ENCODE results near the gene CYP1A2.

Gene CYP1A2

DNA sequence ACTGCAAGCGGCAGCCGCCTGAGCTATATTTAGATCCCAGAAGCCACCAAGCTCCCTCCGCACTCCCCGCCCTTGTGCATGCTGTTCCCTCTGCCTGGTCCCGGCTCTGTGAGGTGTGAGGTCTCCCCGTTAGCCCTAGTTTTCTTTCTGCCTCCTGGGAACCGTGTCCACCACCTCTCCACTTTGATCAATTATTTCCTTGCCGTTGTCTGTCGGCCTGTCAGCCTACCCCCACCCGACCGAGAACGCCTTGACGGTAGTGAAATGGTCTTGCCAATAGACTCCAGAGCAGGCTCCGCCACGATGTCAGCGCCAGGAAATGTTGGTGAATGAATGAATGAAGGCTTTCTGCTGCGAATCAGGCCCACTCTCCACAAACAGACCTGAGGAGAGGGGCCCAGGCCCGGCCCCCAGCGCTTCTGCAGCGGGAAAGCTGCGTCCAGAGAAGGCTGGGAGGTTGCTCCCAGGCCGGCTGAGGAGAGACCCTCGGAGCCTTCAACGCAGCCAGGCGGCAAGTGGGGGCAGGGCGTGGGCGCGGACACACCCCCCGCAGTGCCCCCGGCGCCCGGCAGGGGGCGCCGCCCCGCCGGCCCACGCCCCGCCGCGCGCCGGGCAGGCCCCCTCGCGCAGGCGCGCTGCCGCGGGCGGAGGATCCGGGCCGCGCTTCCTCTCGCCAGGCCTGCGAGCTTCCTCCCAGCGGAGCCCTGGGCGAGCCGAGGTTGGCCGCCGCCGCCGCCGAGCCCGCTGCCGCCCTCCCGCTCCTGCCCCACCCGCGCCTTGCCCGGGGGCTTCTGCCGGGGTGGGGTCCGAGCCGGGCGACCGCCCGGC, 33.0 kb downstream of the CYP1A2 start, which contains the start of gene CSK (continued):
- TF ChIP-seq, protein P1, sequence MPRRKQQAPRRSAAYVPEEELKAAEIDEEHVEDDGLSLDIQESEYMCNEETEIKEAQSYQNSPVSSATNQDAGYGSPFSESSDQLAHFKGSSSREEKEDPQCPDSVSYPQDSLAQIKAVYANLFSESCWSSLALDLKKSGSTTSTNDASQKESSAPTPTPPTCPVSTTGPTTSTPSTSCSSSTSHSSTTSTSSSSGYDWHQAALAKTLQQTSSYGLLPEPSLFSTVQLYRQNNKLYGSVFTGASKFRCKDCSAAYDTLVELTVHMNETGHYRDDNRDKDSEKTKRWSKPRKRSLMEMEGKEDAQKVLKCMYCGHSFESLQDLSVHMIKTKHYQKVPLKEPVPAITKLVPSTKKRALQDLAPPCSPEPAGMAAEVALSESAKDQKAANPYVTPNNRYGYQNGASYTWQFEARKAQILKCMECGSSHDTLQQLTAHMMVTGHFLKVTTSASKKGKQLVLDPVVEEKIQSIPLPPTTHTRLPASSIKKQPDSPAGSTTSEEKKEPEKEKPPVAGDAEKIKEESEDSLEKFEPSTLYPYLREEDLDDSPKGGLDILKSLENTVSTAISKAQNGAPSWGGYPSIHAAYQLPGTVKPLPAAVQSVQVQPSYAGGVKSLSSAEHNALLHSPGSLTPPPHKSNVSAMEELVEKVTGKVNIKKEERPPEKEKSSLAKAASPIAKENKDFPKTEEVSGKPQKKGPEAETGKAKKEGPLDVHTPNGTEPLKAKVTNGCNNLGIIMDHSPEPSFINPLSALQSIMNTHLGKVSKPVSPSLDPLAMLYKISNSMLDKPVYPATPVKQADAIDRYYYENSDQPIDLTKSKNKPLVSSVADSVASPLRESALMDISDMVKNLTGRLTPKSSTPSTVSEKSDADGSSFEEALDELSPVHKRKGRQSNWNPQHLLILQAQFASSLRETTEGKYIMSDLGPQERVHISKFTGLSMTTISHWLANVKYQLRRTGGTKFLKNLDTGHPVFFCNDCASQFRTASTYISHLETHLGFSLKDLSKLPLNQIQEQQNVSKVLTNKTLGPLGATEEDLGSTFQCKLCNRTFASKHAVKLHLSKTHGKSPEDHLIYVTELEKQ (tag by site-specific recombination; IDR thresholded peaks at IDR 0.05; ENCODE audit: borderline replicate concordance): no peak
- TF ChIP-seq ZNF354C (tag by site-specific recombination; IDR thresholded peaks at IDR 0.05; ENCODE audit: borderline replicate concordance, low read depth) (no peak), ZNF19 (tag by site-specific recombination; IDR thresholded peaks at IDR 0.05; ENCODE audit: low read depth) (no peak), ZBTB20 (tag by site-specific recombination; IDR thresholded peaks at IDR 0.05) (no peak), KLF16 (tag by site-specific recombination; IDR thresholded peaks at IDR 0.05) (0 out of 2 replicates have a peak, but pooled peaks have one; percentile 23), ZBTB7A (tag by site-specific recombination; IDR thresholded peaks at IDR 0.05; ENCODE audit: low read depth) (peak; percentile 32; the same call in 1 of the 2 replicates), ZNF350 (tag by site-specific recombination; IDR thresholded peaks at IDR 0.05) (no peak), ZNF433 (tag by site-specific recombination; IDR thresholded peaks at IDR 0.05; ENCODE audit: low read depth) (no peak), ZNF140 (tag by site-specific recombination; IDR thresholded peaks at IDR 0.05) (no peak), ZNF214 (tag by site-specific recombination; IDR thresholded peaks at IDR 0.05; ENCODE audit: borderline replicate concordance) (no peak), ZNF24 (tag by site-specific recombination; IDR thresholded peaks at IDR 0.05) (peak; percentile 100), SETDB1 (IDR thresholded peaks at IDR 0.05; ENCODE audit: insufficient read length, low read length) (no peak), ZNF510 (tag by site-specific recombination; IDR thresholded peaks at IDR 0.05; ENCODE audit: insufficient replicate concordance) (no peak), ZNF404 (tag by site-specific recombination; IDR thresholded peaks at IDR 0.05) (no peak), GLI2 (tag by site-specific recombination; IDR thresholded peaks at IDR 0.05; ENCODE audit: borderline replicate concordance, low read depth) (no peak), YY1 (tag by site-specific recombination; IDR thresholded peaks at IDR 0.05) (no peak), GLIS1 (tag by site-specific recombination; IDR thresholded peaks at IDR 0.05) (0 out of 2 replicates have a peak, but pooled peaks have one; percentile 27), YY2 (tag by site-specific recombination; IDR thresholded peaks at IDR 0.05) (no peak), ZNF747 (tag by site-specific recombination; IDR thresholded peaks at IDR 0.05) (no peak), ZNF37A (tag by site-specific recombination; IDR thresholded peaks at IDR 0.05) (no peak), ZNF157 (tag by site-specific recombination; IDR thresholded peaks at IDR 0.05) (no peak), ZNF776 (tag by site-specific recombination; IDR thresholded peaks at IDR 0.05; ENCODE audit: borderline replicate concordance) (no peak), TRIM28 (IDR thresholded peaks at IDR 0.05; ENCODE audit: borderline replicate concordance, low read length) (no peak)
- TF ChIP-seq, protein P2, sequence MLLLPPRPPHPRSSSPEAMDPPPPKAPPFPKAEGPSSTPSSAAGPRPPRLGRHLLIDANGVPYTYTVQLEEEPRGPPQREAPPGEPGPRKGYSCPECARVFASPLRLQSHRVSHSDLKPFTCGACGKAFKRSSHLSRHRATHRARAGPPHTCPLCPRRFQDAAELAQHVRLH (tag by site-specific recombination; IDR thresholded peaks at IDR 0.05): 0 out of 2 replicates have a peak, but pooled peaks have one; percentile 1
- TF ChIP-seq, protein P3, sequence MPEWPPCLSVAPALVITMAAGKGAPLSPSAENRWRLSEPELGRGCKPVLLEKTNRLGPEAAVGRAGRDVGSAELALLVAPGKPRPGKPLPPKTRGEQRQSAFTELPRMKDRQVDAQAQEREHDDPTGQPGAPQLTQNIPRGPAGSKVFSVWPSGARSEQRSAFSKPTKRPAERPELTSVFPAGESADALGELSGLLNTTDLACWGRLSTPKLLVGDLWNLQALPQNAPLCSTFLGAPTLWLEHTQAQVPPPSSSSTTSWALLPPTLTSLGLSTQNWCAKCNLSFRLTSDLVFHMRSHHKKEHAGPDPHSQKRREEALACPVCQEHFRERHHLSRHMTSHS (tag by site-specific recombination; IDR thresholded peaks at IDR 0.05): no peak
- TF ChIP-seq, protein P4, sequence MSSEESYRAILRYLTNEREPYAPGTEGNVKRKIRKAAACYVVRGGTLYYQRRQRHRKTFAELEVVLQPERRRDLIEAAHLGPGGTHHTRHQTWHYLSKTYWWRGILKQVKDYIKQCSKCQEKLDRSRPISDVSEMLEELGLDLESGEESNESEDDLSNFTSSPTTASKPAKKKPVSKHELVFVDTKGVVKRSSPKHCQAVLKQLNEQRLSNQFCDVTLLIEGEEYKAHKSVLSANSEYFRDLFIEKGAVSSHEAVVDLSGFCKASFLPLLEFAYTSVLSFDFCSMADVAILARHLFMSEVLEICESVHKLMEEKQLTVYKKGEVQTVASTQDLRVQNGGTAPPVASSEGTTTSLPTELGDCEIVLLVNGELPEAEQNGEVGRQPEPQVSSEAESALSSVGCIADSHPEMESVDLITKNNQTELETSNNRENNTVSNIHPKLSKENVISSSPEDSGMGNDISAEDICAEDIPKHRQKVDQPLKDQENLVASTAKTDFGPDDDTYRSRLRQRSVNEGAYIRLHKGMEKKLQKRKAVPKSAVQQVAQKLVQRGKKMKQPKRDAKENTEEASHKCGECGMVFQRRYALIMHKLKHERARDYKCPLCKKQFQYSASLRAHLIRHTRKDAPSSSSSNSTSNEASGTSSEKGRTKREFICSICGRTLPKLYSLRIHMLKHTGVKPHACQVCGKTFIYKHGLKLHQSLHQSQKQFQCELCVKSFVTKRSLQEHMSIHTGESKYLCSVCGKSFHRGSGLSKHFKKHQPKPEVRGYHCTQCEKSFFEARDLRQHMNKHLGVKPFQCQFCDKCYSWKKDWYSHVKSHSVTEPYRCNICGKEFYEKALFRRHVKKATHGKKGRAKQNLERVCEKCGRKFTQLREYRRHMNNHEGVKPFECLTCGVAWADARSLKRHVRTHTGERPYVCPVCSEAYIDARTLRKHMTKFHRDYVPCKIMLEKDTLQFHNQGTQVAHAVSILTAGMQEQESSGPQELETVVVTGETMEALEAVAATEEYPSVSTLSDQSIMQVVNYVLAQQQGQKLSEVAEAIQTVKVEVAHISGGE (tag by site-specific recombination; conservative IDR thresholded peaks at IDR 0.05; ENCODE audit: low read depth): no peak
- TF ChIP-seq, protein P5, sequence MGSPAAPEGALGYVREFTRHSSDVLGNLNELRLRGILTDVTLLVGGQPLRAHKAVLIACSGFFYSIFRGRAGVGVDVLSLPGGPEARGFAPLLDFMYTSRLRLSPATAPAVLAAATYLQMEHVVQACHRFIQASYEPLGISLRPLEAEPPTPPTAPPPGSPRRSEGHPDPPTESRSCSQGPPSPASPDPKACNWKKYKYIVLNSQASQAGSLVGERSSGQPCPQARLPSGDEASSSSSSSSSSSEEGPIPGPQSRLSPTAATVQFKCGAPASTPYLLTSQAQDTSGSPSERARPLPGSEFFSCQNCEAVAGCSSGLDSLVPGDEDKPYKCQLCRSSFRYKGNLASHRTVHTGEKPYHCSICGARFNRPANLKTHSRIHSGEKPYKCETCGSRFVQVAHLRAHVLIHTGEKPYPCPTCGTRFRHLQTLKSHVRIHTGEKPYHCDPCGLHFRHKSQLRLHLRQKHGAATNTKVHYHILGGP (tag by site-specific recombination; IDR thresholded peaks at IDR 0.05): no peak
- TF ChIP-seq, protein P6, sequence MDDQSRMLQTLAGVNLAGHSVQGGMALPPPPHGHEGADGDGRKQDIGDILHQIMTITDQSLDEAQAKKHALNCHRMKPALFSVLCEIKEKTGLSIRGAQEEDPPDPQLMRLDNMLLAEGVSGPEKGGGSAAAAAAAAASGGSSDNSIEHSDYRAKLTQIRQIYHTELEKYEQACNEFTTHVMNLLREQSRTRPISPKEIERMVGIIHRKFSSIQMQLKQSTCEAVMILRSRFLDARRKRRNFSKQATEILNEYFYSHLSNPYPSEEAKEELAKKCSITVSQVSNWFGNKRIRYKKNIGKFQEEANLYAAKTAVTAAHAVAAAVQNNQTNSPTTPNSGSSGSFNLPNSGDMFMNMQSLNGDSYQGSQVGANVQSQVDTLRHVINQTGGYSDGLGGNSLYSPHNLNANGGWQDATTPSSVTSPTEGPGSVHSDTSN (CRISPR knock-in tag; IDR thresholded peaks at IDR 0.05): no peak

All from HEK293 (cell line).